Stomach smooth muscle (tissue), 2 donors: Measurements from ENCODE around the gene UST.

Experiments used
- H3K27ac ChIP-seq: one replicate; pipeline ENCODE4 v1.7.0; 2013; ENCODE audit warnings: mild to moderate bottlenecking, low read length, inconsistent platforms
- H3K27me3 ChIP-seq, 2 donors: one replicate each; pipeline ENCODE4 v1.7.0; 2013; ENCODE audit warnings: low read length in 2 of 2; ENCODE audit not compliant: insufficient read depth in 2 of 2, control insufficient read depth in 1 of 2
- H3K36me3 ChIP-seq, 2 donors: one replicate each; pipeline ENCODE4 v1.7.0; 2013; ENCODE audit warnings: low read length in 2 of 2; ENCODE audit not compliant: control insufficient read depth in 2 of 2, insufficient read depth in 2 of 2
- H3K4me1 ChIP-seq: one replicate; pipeline ENCODE4 v1.7.0; 2013; ENCODE audit warnings: low read length; ENCODE audit not compliant: control insufficient read depth, insufficient read depth
- H3K4me3 ChIP-seq, 2 donors: one replicate each; pipeline ENCODE4 v1.7.0; 2013; ENCODE audit warnings: low read length in 2 of 2
- H3K9ac ChIP-seq, 2 donors: one replicate each; pipeline ENCODE4 v1.7.0; 2013; ENCODE audit warnings: low read length in 2 of 2, mild to moderate bottlenecking in 1 of 2
- H3K9me3 ChIP-seq, 2 donors: one replicate each; pipeline ENCODE4 v1.7.0; 2013; ENCODE audit warnings: low read length in 2 of 2; ENCODE audit not compliant: control insufficient read depth in 2 of 2
- donor health status: healthy.
- donor health status: Pancreatic carcinoma.

UST gene

DNA sequence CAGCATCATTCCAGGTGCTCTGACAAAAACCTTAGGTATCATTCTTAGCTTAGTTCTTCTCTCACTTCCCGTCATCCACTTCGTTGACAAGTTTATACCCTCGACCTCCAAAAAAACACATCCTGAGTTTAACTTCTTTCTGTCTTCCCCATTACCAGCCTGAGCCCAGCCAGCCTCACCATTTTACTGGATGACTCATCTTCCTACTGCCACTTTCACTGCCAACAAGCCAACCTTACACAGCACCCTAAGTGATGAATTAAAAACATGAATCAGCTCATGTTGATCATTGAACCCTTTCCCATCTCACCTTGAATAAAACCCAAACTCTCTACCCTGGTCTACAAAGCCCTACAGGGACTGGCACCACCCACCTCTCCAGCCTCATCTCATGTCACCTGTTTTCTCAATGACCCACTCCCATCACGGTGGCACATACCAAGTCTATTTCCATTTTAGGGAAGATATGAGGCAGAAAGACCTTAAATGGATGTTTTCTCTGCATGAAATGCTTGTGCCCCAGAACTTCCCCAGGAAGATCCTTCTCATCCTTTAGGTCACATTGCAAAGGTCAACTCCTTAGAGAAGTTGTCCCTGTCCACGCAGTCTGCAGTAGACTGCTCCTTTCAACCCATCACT lies 9.9 kb upstream of the UST start:
- Histone ChIP-seq H3K27me3 (no peaks in the 10 kb centered on the region), H3K36me3 (no peaks in the 10 kb centered on the region), H3K27ac (no peak overlapping the region)

DNA sequence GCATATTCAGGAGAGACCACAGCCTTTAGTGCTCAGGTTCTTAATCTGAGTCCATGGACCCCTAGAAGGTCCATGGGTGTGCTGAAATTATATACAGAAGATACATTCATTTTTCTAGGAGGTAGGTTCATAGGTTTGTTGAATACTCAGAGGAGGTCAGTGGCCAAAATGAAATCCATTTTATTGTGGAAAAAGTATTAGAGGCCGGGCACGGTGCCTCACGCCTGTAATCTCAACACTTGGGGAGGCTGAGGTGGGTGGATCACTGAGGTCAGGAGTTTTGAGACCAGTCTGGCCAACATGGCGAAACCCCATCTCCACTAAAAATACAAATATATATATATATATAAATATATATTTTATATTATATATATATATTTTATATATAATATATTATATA lies 9.0 kb upstream of the UST start:
- Histone ChIP-seq H3K9me3 (no peaks in the 10 kb centered on the region), H3K4me3 (no peak overlapping the region), H3K9ac (no peak overlapping the region), H3K27ac (no peak overlapping the region), H3K4me1 (no peaks in the 10 kb centered on the region), H3K36me3 (no peaks in the 10 kb centered on the region), H3K27me3 (no peaks in the 10 kb centered on the region)

More for the DNA sequence above, 9.9 kb upstream of the UST start:
- H3K4me3 ChIP-seq = no peak overlapping the region
- H3K4me1 ChIP-seq = no peaks in the 10 kb centered on the region
- H3K9me3 ChIP-seq = no peaks in the 10 kb centered on the region
- no peak overlapping the region for H3K9ac ChIP-seq

DNA sequence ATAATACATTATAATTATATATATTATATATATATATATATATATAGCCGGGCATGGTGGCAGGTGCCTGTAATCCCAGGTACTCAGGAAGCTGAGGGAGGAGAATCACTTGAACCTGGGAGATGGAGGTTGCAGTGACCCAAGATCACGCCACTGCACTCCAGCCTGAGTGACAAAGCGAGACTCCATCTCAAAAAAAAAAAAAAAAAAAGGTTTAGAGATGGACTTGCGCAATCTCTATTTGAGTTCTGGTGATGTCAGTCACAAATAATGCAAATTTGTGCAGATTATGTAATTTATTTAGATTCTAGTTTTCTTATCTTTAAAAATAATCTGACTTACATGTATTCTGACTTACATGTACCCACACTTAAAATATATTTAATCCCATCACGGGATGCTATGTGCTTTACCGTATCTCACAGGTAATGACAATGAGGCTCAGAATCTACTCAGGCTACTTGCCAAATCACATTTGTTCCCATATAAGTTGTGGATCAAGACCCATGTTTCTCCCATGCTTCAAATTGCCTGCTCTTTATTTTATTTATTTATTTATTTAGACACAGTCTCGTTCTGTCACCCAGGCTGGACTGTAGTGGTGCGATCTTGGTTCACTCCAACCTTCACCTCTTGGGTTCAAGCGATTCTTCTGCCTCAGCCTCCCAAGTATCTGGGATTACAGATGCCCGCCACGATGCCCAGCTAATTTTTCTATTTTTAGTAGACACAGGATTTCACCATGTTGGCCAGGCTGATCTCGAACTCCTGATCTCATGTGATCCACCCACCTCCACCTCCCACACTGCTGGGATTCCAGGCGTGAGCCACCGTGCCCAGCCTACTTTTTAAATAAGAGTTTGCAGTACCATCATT lies 7.6 kb upstream of the UST start:
- Histone ChIP-seq H3K4me1 (no peaks in the 10 kb centered on the region), H3K9me3 (no peaks in the 10 kb centered on the region), H3K9ac (no peak overlapping the region), H3K27me3 (no peaks in the 10 kb centered on the region), H3K27ac (no peak overlapping the region), H3K4me3 (no peak overlapping the region), H3K36me3 (no peaks in the 10 kb centered on the region)

DNA sequence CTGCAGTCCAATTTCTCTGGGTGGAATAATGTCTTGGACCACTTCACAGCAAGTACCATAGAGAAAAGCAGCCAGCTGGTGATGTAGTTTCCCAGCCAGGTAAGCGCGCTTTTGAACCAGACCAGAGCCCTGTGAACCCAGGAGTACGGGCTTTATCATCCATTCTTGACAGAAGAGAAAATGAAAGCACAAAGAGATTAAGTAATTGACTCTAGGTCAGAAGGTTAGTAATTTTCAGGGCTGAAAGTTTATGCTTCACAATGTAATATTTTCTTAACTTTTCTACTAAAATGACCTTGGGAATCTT lies 7.1 kb upstream of the UST start:
- H3K27ac ChIP-seq = no peak overlapping the region
- no peaks in the 10 kb centered on the region for H3K36me3 ChIP-seq
- no peak overlapping the region for H3K4me3 ChIP-seq
- H3K27me3 ChIP-seq = no peaks in the 10 kb centered on the region
- H3K9ac ChIP-seq = no peak overlapping the region
- H3K9me3 ChIP-seq = no peaks in the 10 kb centered on the region
- no peaks in the 10 kb centered on the region for H3K4me1 ChIP-seq

DNA sequence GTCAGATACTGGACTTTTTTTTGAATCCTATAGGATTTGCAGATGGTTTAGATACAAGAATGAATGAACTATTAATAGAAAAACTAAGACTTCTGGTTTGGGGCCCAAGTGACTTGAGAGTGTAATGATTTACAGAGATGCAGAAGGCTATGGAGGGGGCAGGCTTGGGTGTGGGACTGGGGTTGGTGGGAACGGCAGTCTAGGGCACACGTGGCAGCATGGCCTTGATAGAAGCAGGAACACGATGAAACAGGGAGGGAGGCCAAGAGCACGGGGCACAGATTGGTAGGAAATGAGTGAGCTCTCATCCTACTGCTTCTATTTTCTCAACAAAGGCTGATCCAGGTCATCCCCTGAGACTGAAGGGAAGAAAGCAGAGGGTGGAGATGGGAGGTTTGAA lies 3.4 kb upstream of the UST start:
- Histone ChIP-seq H3K27me3 (no peaks in the 10 kb centered on the region), H3K36me3 (no peaks in the 10 kb centered on the region), H3K4me3 (no peak overlapping the region), H3K9ac (no peak overlapping the region), H3K4me1 (peaks cover 14% of the 10 kb centered on the region), H3K27ac (no peak overlapping the region), H3K9me3 (no peaks in the 10 kb centered on the region)

DNA sequence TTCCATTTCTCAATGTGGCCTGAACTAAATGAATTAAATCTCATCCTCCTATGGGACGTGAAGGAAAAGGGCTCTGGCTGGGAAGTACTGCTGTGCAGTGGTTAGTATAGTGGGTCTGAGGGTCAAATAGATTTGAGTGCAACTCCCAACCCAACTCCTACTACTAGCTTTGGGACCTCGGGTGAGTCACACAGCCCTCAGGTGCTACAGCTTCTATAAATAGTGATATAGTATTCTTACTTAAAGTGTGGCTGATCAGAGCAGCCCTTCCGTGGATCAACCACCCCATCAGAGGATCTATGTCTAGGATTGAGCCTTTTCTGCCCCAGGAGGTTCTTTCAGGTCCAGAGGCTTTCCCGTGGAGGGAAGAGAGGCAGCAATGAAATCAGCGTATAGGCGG lies 904 bp upstream of the UST start:
- H3K27ac ChIP-seq = peak overlapping the region; percentile 76
- peaks cover 18% of the 10 kb centered on the region for H3K4me1 ChIP-seq
- no peaks in the 10 kb centered on the region for H3K27me3 ChIP-seq
- no peaks in the 10 kb centered on the region for H3K9me3 ChIP-seq
- H3K36me3 ChIP-seq = no peaks in the 10 kb centered on the region
- peak overlapping the region; percentile 59 to 84 for H3K9ac ChIP-seq
- H3K4me3 ChIP-seq = peak overlapping the region; percentile 68 to 83

DNA sequence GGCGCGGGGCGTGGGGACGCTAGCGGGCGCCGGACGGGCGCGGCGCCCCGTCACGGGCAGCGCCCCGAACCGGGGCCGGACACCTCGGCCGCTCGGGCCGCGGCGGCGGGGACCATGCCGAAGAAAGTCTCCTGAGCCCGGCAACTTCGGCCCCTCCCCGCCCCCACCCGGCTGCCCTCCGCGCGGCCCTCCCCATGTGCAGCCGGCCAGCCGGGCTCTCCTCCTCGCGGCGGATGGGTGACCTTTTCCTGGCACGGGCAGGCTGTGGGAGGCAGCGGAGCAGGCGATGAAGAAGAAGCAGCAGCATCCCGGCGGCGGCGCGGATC lies 278 bp downstream of the UST start:
- Histone ChIP-seq H3K9ac (peak overlapping the region; percentile 42 to 62), H3K27me3 (no peaks in the 10 kb centered on the region), H3K9me3 (no peaks in the 10 kb centered on the region), H3K27ac (peak overlapping the region; percentile 49), H3K4me3 (peak overlapping the region; percentile 76 to 83), H3K4me1 (peaks cover 19% of the 10 kb centered on the region), H3K36me3 (no peaks in the 10 kb centered on the region)

DNA sequence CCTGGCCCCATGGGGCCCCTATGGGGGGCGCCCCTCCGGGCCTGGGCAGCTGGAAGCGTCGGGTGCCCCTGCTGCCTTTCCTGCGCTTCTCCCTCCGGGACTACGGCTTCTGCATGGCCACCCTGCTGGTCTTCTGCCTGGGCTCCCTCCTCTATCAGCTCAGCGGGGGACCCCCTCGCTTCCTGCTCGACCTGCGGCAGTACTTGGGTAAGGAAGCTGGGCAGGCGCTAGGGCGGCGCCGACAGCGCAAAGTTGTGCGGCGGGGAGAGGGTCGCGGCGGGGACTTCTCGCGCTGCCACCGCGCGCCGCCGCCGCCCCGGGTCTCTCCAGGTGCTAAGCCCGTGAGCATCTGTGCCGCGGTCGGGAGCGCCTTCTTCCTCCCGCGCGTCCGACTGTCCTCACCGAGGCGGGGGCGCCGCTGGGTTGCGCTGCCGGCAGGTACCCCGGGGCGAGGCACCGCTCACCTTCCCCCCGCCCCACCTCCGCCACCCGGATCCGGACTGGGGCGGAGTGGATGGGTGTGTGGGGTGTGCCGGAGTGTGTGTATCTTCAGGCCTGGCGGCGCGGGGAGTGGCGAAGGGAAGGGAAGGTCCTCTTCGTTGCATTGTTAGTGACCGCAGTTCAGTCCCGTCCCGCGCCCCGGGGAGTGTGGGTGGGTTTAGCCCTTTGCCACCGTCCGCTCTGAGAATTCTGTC lies 788 bp downstream of the UST start:
- Histone ChIP-seq H3K27me3 (no peaks in the 10 kb centered on the region), H3K27ac (peak overlapping the region; percentile 49), H3K36me3 (no peaks in the 10 kb centered on the region), H3K9ac (peak overlapping the region; percentile 62), H3K4me3 (peak overlapping the region; percentile 76 to 83), H3K9me3 (no peaks in the 10 kb centered on the region), H3K4me1 (peaks cover 19% of the 10 kb centered on the region)

DNA sequence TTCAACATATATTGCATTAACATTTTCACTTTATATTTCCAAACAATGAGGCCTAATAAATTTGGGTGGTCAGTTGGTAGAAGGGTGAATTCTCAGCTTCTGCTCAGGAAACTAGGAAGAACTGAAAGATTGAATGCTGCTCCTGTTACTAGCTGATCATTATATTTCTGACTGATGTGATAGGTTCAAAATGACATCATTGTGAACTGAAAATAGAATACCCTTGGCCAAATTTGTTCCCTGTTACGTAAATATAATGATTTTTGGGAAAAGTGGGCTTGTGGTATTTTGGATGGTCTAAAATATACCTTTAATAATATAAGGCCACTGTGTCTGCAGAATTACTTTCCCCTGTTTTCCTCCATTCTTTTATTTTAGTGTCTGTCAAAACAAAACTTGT lies 2.8 kb downstream of the UST start:
- Histone ChIP-seq H3K27me3 (no peaks in the 10 kb centered on the region), H3K36me3 (no peaks in the 10 kb centered on the region), H3K9me3 (no peaks in the 10 kb centered on the region), H3K4me1 (peaks cover 19% of the 10 kb centered on the region), H3K27ac (no peak overlapping the region), H3K4me3 (peak overlapping the region in 1 of 2 donors; percentile 44), H3K9ac (no peak overlapping the region)

DNA sequence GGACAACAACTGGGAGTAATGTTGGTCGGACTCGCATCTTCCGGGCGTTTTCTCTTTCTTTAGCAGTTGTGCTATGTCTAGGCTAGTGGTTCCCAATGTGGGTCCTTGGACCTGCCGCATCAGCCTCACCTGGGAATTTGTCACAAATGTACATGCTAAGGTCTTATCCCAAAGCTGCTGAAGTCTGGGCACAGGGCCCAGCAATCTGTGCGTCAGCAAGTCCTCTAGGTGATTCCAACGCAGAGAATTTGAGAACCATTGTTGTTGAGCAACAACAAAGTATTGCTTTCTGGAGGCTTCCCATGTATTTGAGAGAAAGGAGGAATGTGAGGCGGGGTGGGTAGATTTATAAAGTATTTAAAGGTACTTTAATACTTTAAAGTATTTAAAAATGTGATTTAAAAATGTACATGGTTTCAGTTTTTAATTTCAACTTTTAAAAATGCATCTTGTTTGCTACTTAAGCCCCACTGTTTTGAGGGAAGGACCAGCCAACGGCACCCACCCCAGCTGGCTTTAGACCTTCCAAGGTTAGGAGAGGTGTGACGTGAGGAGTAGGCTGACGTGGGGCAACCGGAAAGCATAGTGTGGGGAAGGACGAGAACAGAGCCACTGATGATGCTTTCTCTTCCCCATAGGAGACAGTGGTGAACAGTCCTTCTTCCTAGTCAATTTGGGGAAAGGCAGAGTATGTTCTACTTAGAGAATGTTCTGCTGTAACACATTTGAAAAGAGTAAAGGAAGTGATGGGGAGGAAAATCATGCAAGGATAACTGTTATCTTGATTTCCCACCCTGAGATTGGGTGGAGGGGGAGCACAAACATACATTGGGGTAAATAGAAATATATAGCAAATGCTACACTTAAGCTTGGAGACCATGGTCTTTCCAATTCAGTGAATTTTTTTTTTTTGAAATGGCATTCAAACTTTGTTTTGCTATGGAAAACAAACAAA lies 4.3 kb downstream of the UST start:
- no peak overlapping the region for H3K27ac ChIP-seq

More for the DNA sequence above, 4.3 kb downstream of the UST start:
- H3K36me3 ChIP-seq = no peaks in the 10 kb centered on the region
- H3K9ac ChIP-seq = no peak overlapping the region
- peaks cover 14% of the 10 kb centered on the region for H3K4me1 ChIP-seq
- H3K9me3 ChIP-seq = no peaks in the 10 kb centered on the region
- H3K27me3 ChIP-seq = no peaks in the 10 kb centered on the region
- H3K4me3 ChIP-seq = no peak overlapping the region
